ENCODE data around the gene TAGLN2.
"Not testable (repeated sequence)": the region's sequence is repeated elsewhere in the genome, so short reads cannot be mapped to it uniquely, and the experiment has no call there.

The TAGLN2 gene

GRCh38 chr1:159921251-159921650 lies 4.1 kb downstream of the TAGLN2 start:
- no peak for DNase-seq (ENCODE audit: low spot score)

GRCh38 chr1:159920651-159921050 lies 4.7 kb downstream of the TAGLN2 start:
- no peak for DNase-seq (ENCODE audit: low spot score)

GRCh38 chr1:159920202-159920601 lies 5.1 kb downstream of the TAGLN2 start:
- no peak for DNase-seq (ENCODE audit: low spot score)

GRCh38 chr1:159919236-159919865 lies 6.0 kb downstream of the TAGLN2 start:
- no peak for DNase-seq (ENCODE audit: low spot score)

GRCh38 chr1:159918352-159919200 lies 6.7 kb downstream of the TAGLN2 start:
- DNase-seq (ENCODE audit: low spot score) = no peak

- no peak for DNase-seq (ENCODE audit: low spot score)
These were observed 7.6 kb downstream of the TAGLN2 start for GRCh38 chr1:159917533-159918351.

GRCh38 chr1:159916242-159917051 lies 8.9 kb downstream of the TAGLN2 start:
- no peak for DNase-seq (ENCODE audit: low spot score)

- DNase-seq (ENCODE audit: low spot score) = no peak
These were observed 9.6 kb downstream of the TAGLN2 start for GRCh38 chr1:159915571-159916241.

- no peak for DNase-seq (ENCODE audit: low spot score)
These were observed 10.9 kb downstream of the TAGLN2 start for GRCh38 chr1:159914252-159915018.

- DNase-seq (ENCODE audit: low spot score) = no peak
These were observed 11.7 kb downstream of the TAGLN2 start for GRCh38 chr1:159913451-159914192.

- DNase-seq (ENCODE audit: low spot score) = no peak
These were observed 13.8 kb downstream of the TAGLN2 start for GRCh38 chr1:159911326-159912070.

- DNase-seq (ENCODE audit: low spot score) = no peak
These were observed 17.0 kb downstream of the TAGLN2 start for GRCh38 chr1:159908031-159908940.

GRCh38 chr1:159906960-159907359 lies 18.3 kb downstream of the TAGLN2 start:
- no peak for DNase-seq (ENCODE audit: low spot score)

- not testable (repeated sequence) for DNase-seq (ENCODE audit: low spot score)
These were observed 21.3 kb downstream of the TAGLN2 start for GRCh38 chr1:159904036-159904435.

GRCh38 chr1:159902541-159902940 lies 22.8 kb downstream of the TAGLN2 start:
- no peak for DNase-seq (ENCODE audit: low spot score)

- no peak for DNase-seq (ENCODE audit: low spot score)
These were observed 24.4 kb downstream of the TAGLN2 start for GRCh38 chr1:159900755-159901360.

GRCh38 chr1:159900086-159900680 lies 25.1 kb downstream of the TAGLN2 start, which contains the start of gene CFAP45:
CFAP45 (minus strand) TSS chr1:159900165; CDS start chr1:159900098, 67 bp downstream.
- no peak for DNase-seq (ENCODE audit: low spot score)

Data from RKO (cell line).